Pancreas (tissue), 10 donors: Measurements from ENCODE around the gene RASAL2. TPM values are rescaled to one million over a fixed set of nuclear protein-coding genes. Genes with fewer than 3 reads are reported as not detected.

Experiments used
- ATAC-seq, 4 donors: fragments of 200-7000 bp; cut with Tn5 transposase; one replicate each; pipeline versions ENCODE4 v1.8.0 to v1.9.1; 2020; ENCODE audit warnings: mild to moderate bottlenecking in 4 of 4, moderate library complexity in 4 of 4
- DNase-seq, 6 donors: peaks; one replicate each; pipeline ENCODE4 v3.0.0-alpha.2; 2020
- FAIRE-seq: peaks from 2 replicates; lab custom pipeline; 2012; peaks lifted over from hg19 to GRCh38; lab: Jason Lieb, UNC
- H3K27ac ChIP-seq, 4 donors: fragments of 200-600 bp; sonication (generic); 1 replicate in 3 of 4; 2 replicates in 1 of 4; pipeline versions ENCODE4 v1.5.0 to v1.8.0; 2020
- H3K27me3 ChIP-seq, 4 donors: fragments of 200-600 bp; one replicate each; pipeline ENCODE4 v1.8.0; 2021
- H3K36me3 ChIP-seq, 3 donors: fragments of 200-600 bp; sonication (generic) in 1 of 3; one replicate each; pipeline versions ENCODE4 v1.5.0 to v1.8.0; 2020 to 2021
- H3K4me1 ChIP-seq, 3 donors: fragments of 200-600 bp; one replicate each; pipeline ENCODE4 v1.8.0; 2021
- H3K4me3 ChIP-seq, 4 donors: fragments of 200-600 bp; sonication (generic) in 2 of 4; one replicate each; pipeline versions ENCODE4 v1.5.0 to v1.8.0; 2020 to 2021
- H3K9me3 ChIP-seq, 4 donors: fragments of 200-600 bp; one replicate each; pipeline ENCODE4 v1.8.0; 2021
- WGBS, 2 donors: extraction: QIAGEN DNeasy Blood & Tissue Kit; methylation state at CpG; one replicate each; pipeline ENCODE4 v1.1.7; 2013; 5-methylcytosine and 5-hydroxymethylcytosine counted together
- intact Hi-C, 3 donors: fragments of 100-400 bp; cut with DNase I; formaldehyde crosslinking; loops; one replicate each; pipeline versions ENCODE4 v1.11.1 to v1.14.2; 2022
- polyA plus RNA-seq, 2 donors: library from polyadenylated mRNA; stranded (reverse); fragments of 200-250 nt; gene quantifications; one replicate each; pipeline ENCODE4 v1.2.3, GENCODE V29; 2013
- total RNA-seq, 6 donors: library from RNA; stranded (reverse); fragmentation: NEBNext Ultra II Directional in 4 of 6; extraction: Animal tissue kit (Norgen Biotek cat#: 25700) in 4 of 6; gene quantifications; one replicate each; pipeline versions ENCODE4 v1.2.1 to v1.2.4, GENCODE V29; 2021 to 2023
- TF ChIP-seq, protein P1 (sequence below), 4 donors: fragments of 200-600 bp; sonication (generic) in 3 of 4; IDR thresholded peaks; one replicate each; pipeline versions ENCODE4 v1.5.0 to v1.8.0; 2021; ENCODE audit warnings: antibody characterized with exemption in 4 of 4
- donor health status: healthy with polysubstance abuse.
- donor health status: DM: no; HTN: no; CAD: no; lungs with moderate emphysema.
- donor health status: DM: no; HTN: no; CAD: no.
- donor health status: control.
- donor health status: control.
- donor health status: Bipolar disorder and iron deficiency.
- donor health status: DM: yes; HTN: yes; CAD: no.
- donor health status: DM: no; HTN: no; CAD: no.
- donor health status: DM: no; HTN: no; CAD: no.
- donor health status: DM: yes; HTN: yes; CAD: no.

Gene RASAL2
- total and polyA plus RNA-seq, 8 donors = 2.5 to 12.9 (median 4.9) TPM

DNA sequence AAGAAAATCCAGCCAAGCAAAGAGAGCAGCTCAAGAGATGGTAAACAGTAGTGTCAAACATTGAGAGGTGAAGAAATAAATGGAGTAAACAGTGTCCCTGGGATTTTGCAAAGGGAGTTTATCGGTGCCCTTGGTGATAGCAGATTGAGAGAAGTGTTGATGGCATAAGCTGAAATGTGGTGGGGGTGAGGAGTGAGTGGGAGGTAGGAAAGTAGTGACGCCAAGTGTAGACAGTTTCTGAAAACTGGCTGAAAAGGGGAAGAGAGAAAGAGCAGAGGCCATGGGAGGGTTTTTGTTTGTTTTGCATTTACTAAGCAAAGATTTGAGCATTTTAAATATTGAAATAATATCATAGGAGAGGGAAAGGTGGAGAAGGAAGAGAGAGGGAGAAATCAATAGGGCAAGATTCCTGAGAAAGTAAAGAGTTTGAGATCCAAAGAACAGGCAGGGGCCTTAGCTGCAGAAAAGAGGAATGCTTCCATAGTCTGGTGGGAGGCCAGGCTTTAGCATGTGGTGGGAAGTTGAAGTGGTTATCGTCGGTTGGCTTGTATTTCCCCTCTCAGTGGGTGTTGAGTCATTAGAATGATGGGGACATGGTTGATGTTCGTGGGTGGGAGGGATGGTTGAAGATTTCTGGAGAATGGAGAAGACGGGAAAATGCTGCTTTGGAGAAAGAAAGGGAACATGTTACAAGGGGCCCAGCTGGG lies 26.8 kb upstream of the RASAL2 start:
- Histone ChIP-seq H3K9me3 (no peaks in the 10 kb centered on the region), H3K4me1 (no peaks in the 10 kb centered on the region), H3K27me3 (no peaks in the 10 kb centered on the region), H3K27ac (no peak overlapping the region), H3K36me3 (no peaks in the 10 kb centered on the region), H3K4me3 (no peak overlapping the region)
- no peak for FAIRE-seq
- peak in 3 of 4 donors; percentile 17 to 68 (median 51) for ATAC-seq
- no peak for DNase-seq
- 66 to 69% methylated on average over 6 of the region's 6 CpGs for WGBS, 2 donors
- TF ChIP-seq, protein P1, sequence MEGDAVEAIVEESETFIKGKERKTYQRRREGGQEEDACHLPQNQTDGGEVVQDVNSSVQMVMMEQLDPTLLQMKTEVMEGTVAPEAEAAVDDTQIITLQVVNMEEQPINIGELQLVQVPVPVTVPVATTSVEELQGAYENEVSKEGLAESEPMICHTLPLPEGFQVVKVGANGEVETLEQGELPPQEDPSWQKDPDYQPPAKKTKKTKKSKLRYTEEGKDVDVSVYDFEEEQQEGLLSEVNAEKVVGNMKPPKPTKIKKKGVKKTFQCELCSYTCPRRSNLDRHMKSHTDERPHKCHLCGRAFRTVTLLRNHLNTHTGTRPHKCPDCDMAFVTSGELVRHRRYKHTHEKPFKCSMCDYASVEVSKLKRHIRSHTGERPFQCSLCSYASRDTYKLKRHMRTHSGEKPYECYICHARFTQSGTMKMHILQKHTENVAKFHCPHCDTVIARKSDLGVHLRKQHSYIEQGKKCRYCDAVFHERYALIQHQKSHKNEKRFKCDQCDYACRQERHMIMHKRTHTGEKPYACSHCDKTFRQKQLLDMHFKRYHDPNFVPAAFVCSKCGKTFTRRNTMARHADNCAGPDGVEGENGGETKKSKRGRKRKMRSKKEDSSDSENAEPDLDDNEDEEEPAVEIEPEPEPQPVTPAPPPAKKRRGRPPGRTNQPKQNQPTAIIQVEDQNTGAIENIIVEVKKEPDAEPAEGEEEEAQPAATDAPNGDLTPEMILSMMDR (IDR thresholded peaks at IDR 0.05) = no peak
- intact Hi-C loops = no loop called here

DNA sequence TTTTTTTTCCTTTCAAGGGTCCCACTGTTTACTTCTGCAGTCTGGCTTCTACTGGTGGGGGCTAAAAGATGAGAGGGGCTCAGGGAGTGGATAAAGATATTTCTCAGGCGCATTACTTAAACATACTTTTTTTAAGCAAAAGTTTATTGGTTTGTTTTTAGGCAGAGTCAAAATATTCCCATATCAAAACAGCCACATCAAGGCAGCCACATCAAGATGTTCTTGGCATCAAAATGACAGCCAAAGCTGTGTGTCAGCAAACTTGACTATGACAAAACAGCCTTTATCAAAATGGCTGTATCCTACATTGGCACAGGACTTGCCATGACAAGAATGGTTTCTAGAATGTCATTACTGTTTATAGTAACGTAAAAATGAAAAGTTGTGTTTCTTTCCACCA lies 22.1 kb upstream of the RASAL2 start:
- no peak overlapping the region for H3K4me3 ChIP-seq
- no peak for FAIRE-seq
- H3K9me3 ChIP-seq = no peaks in the 10 kb centered on the region
- H3K4me1 ChIP-seq = no peaks in the 10 kb centered on the region
- DNase-seq = no peak
- TF ChIP-seq, protein P1 (IDR thresholded peaks at IDR 0.05) = no peak
- ATAC-seq = no peak
- no peak overlapping the region for H3K27ac ChIP-seq
- WGBS, 2 donors = 88 to 99% methylated on average over 2 of the region's 2 CpGs
- intact Hi-C loops = no loop called here
- H3K27me3 ChIP-seq = no peaks in the 10 kb centered on the region
- H3K36me3 ChIP-seq = no peaks in the 10 kb centered on the region

DNA sequence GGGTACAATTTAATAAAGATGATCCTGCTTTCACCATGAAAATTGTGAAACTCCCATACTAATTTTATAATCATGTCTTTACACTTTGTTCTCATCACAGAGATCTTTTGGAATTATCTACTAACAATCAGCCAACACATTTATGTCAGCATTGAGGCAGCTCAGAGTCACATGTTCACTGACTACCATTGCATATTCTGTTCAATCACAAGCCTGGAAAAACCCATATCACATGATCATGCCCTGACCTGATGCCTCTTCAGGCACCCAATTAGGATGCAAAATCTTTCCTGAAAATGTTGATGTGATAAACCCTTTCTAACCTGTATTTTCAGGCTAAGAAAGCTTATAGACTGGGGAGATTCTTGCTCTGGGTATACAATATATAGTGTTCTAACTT lies 21.6 kb upstream of the RASAL2 start:
- FAIRE-seq = no peak
- no peaks in the 10 kb centered on the region for H3K4me1 ChIP-seq
- intact Hi-C loops = no loop called here

DNA sequence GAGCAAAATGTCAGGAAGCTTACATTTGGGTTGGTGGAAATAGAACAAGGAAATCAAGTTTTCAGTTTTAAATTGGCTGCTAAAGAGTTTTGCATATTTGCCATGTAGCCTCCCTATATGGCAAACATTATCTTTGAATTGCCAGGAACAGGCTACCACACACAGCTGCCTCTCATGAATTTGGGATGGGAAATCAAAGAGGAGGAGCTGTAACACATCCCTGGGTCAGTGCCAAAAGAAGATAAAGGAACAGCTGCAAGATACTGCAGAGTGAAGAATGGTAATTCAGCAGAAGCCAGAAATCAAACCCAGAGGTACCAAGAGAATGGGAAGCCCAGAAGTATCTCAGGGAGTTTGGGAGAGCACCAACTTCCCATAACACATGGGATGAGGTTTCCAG lies 18.6 kb upstream of the RASAL2 start:
- Histone ChIP-seq H3K27ac (no peak overlapping the region), H3K4me3 (no peak overlapping the region), H3K9me3 (no peaks in the 10 kb centered on the region), H3K4me1 (no peaks in the 10 kb centered on the region), H3K36me3 (no peaks in the 10 kb centered on the region), H3K27me3 (no peaks in the 10 kb centered on the region)
- TF ChIP-seq, protein P1 (IDR thresholded peaks at IDR 0.05) = no peak
- no peak for FAIRE-seq
- intact Hi-C loops = no loop called here
- no peak for DNase-seq
- ATAC-seq = no peak

More for the DNA sequence above, 21.6 kb upstream of the RASAL2 start:
- Histone ChIP-seq H3K27me3 (no peaks in the 10 kb centered on the region), H3K4me3 (no peak overlapping the region), H3K9me3 (no peaks in the 10 kb centered on the region), H3K27ac (no peak overlapping the region), H3K36me3 (no peaks in the 10 kb centered on the region)
- ATAC-seq (no peak), DNase-seq (no peak)
- TF ChIP-seq, protein P1 (IDR thresholded peaks at IDR 0.05) = no peak

DNA sequence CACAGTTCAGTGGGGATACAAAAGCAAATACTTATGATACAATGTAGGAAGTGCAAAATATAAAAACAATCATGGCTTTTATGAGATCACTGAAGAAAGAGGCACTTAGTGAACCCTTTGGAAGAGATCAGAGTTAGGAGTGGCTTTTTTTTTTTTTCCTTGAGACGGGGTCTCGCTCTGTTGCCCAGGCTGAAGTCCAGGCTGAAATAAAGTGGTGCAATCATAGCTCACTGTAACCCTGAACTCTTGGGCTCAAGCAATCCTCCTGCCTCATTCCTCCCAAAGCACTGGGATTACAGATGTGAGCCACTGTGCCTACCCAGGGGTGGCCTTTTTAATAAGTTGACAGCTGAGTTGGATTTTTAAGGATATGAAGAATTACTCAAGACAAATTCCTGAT lies 17.3 kb upstream of the RASAL2 start:
- no peaks in the 10 kb centered on the region for H3K27me3 ChIP-seq
- no peaks in the 10 kb centered on the region for H3K36me3 ChIP-seq
- TF ChIP-seq, protein P1 (IDR thresholded peaks at IDR 0.05) = no peak
- ATAC-seq (no peak), FAIRE-seq (no peak), DNase-seq (no peak)
- no peak overlapping the region for H3K27ac ChIP-seq
- H3K4me1 ChIP-seq = no peaks in the 10 kb centered on the region
- H3K9me3 ChIP-seq = no peaks in the 10 kb centered on the region
- WGBS, 2 donors = 90 to 96% methylated on average over 2 of the region's 2 CpGs
- intact Hi-C loops = no loop called here
- H3K4me3 ChIP-seq = no peak overlapping the region
